WTC11 (cell line): ENCODE data around the gene KCNJ1. TPM values are rescaled to one million over a fixed set of nuclear protein-coding genes. Genes with fewer than 3 reads are reported as not detected.
A peak's percentile ranks its signal among the peaks of the same experiment; 100 is the strongest.

Experiments
- ATAC-seq: fragments of 200-7000 bp; cut with Tn5 transposase; 2 replicates; pipeline ENCODE4 v1.10.0; 2021; ENCODE audit warnings: mild to moderate bottlenecking, moderate library complexity
- CTCF ChIA-PET: fragments of 300-600 bp; sonication (Branson Sonifier 250); formaldehyde crosslinking; loops from one replicate; lab custom pipeline; 2021; ENCODE audit warnings: antibody characterized with exemption; lab: Charles Lee
- POLR2A ChIA-PET: fragments of 350-600 bp; sonication (Branson Sonifier 250); formaldehyde crosslinking; loops from one replicate; lab custom pipeline; 2021; ENCODE audit warnings: antibody characterized with exemption; lab: Charles Lee
- DNase-seq: peaks from one replicate; pipeline ENCODE4 v3.0.0; 2021; ENCODE audit warnings: low spot score
- H3K27ac Mint-ChIP-seq: 2 replicates; pipeline ENCODE4 v1.8.0; 2021; ENCODE audit warnings: mixed read lengths
- H3K27me3 Mint-ChIP-seq: 2 replicates; pipeline ENCODE4 v1.8.0; 2021; ENCODE audit warnings: low read depth, mild to moderate bottlenecking, moderate library complexity, mixed read lengths
- H3K36me3 Mint-ChIP-seq: 2 replicates; pipeline ENCODE4 v1.8.0; 2021; ENCODE audit warnings: mixed read lengths
- H3K4me1 Mint-ChIP-seq: 2 replicates; pipeline ENCODE4 v1.8.0; 2022; ENCODE audit warnings: mixed read lengths
- H3K4me3 Mint-ChIP-seq: 2 replicates; pipeline ENCODE4 v1.8.0; 2021; ENCODE audit warnings: mild to moderate bottlenecking, moderate library complexity, mixed read lengths
- H3K9me3 Mint-ChIP-seq: 2 replicates; pipeline ENCODE4 v1.8.0; 2021; ENCODE audit warnings: mixed read lengths
- ARID4B ChIP-seq: sonication (generic); formaldehyde crosslinking; IDR thresholded peaks from 2 replicates; pipeline ENCODE4 v1.8.0; 2023; ENCODE audit warnings: missing genetic modification reagents, mild to moderate bottlenecking, borderline replicate concordance
- ATF1 ChIP-seq: sonication (generic); formaldehyde crosslinking; IDR thresholded peaks from 2 replicates; pipeline ENCODE4 v1.8.1; 2023; ENCODE audit warnings: mild to moderate bottlenecking, moderate library complexity, missing genetic modification reagents
- ATF3 ChIP-seq: sonication (generic); formaldehyde crosslinking; conservative IDR thresholded peaks from 2 replicates; pipeline ENCODE4 v1.8.1; 2022; ENCODE audit warnings: mild to moderate bottlenecking, missing genetic modification reagents
- E2F4 ChIP-seq: sonication (generic); formaldehyde crosslinking; IDR thresholded peaks from 2 replicates; pipeline ENCODE4 v1.8.1; 2022; ENCODE audit warnings: low read depth, mild to moderate bottlenecking, moderate library complexity, missing genetic modification reagents, borderline replicate concordance
- GRHL2 ChIP-seq: fragments of 250-450 bp; sonication (Bioruptor Pico); IDR thresholded peaks from 2 replicates; pipeline ENCODE4 v1.8.0; 2022; ENCODE audit warnings: mild to moderate bottlenecking, moderate library complexity; ENCODE audit not compliant: insufficient replicate concordance, severe bottlenecking
- MLX ChIP-seq: sonication (generic); formaldehyde crosslinking; IDR thresholded peaks from 2 replicates; pipeline ENCODE4 v1.8.1; 2023; ENCODE audit warnings: mild to moderate bottlenecking, missing genetic modification reagents, moderate library complexity
- NFE2L1 ChIP-seq: sonication (generic); formaldehyde crosslinking; IDR thresholded peaks from 2 replicates; pipeline ENCODE4 v1.8.1; 2023; ENCODE audit warnings: missing genetic modification reagents
- NFYB ChIP-seq: sonication (generic); formaldehyde crosslinking; conservative IDR thresholded peaks from 2 replicates; pipeline ENCODE4 v1.8.0; 2022; ENCODE audit warnings: low read depth, missing genetic modification reagents
- NR1H2 ChIP-seq: sonication (generic); formaldehyde crosslinking; IDR thresholded peaks from 2 replicates; pipeline ENCODE4 v1.9.0; 2021; ENCODE audit warnings: mild to moderate bottlenecking, moderate library complexity, missing genetic modification reagents
- OVOL2 ChIP-seq: fragments of 250-450 bp; sonication (Bioruptor Pico); IDR thresholded peaks from 2 replicates; pipeline ENCODE4 v1.9.0; 2021; ENCODE audit warnings: mild to moderate bottlenecking, borderline replicate concordance
- SP1 ChIP-seq: sonication (generic); formaldehyde crosslinking; conservative IDR thresholded peaks from 2 replicates; pipeline ENCODE4 v1.8.1; 2022; ENCODE audit warnings: missing genetic modification reagents
- ZBTB21 ChIP-seq: sonication (generic); formaldehyde crosslinking; IDR thresholded peaks from 2 replicates; pipeline ENCODE4 v1.8.1; 2023; ENCODE audit warnings: mild to moderate bottlenecking, missing genetic modification reagents, borderline replicate concordance
- ZNF138 ChIP-seq: sonication (generic); formaldehyde crosslinking; conservative IDR thresholded peaks from 2 replicates; pipeline ENCODE4 v1.8.1; 2022; ENCODE audit warnings: mild to moderate bottlenecking, moderate library complexity, missing genetic modification reagents
- ZNF396 ChIP-seq: fragments of 250-450 bp; sonication (Bioruptor Pico); IDR thresholded peaks from 2 replicates; pipeline ENCODE4 v1.8.0; 2021; ENCODE audit warnings: mild to moderate bottlenecking, moderate library complexity, borderline replicate concordance
- ZNF425 ChIP-seq: fragments of 250-450 bp; sonication (Bioruptor Pico); conservative IDR thresholded peaks from 2 replicates; pipeline ENCODE4 v1.9.0; 2021; ENCODE audit warnings: mild to moderate bottlenecking
- ZNF532 ChIP-seq: fragments of 250-450 bp; sonication (Bioruptor Pico); IDR thresholded peaks from 2 replicates; pipeline ENCODE4 v1.9.0; 2021; ENCODE audit warnings: mild to moderate bottlenecking, borderline replicate concordance
- ZNF671 ChIP-seq: fragments of 250-450 bp; sonication (Bioruptor Pico); IDR thresholded peaks from 2 replicates; pipeline ENCODE4 v1.8.0; 2021; ENCODE audit warnings: mild to moderate bottlenecking
- ZSCAN18 ChIP-seq: fragments of 250-450 bp; sonication (Bioruptor Pico); IDR thresholded peaks from 2 replicates; pipeline ENCODE4 v2.1.2; 2022; ENCODE audit warnings: mild to moderate bottlenecking, moderate library complexity
- total RNA-seq: library from RNA; stranded (reverse); gene quantifications from 3 replicates; pipeline ENCODE4 v1.2.3, GENCODE V29; 2021

Gene KCNJ1
- total RNA-seq, 1 experiment from 2014 or later = 0.24 TPM

GRCh38 chr11:128819198-128819597, 47.9 kb downstream of the KCNJ1 start:
- no peak for DNase-seq
- ChIA-PET POLR2A (no interaction called here), CTCF (no interaction called here)
- peaks cover 12% of the 10 kb centered on the region for H3K27me3 Mint-ChIP-seq
- ATAC-seq = no peak
- TF ChIP-seq ZNF532 (CRISPR knock-in tag) = no peak
- TF ChIP-seq ZNF138 = 0 out of 2 replicates have a peak, but pooled peaks have one; percentile 37
- H3K4me3 Mint-ChIP-seq = no peak overlapping the region
- no peaks in the 10 kb centered on the region for H3K36me3 Mint-ChIP-seq
- H3K4me1 Mint-ChIP-seq = peaks cover 49% of the 10 kb centered on the region
- no peaks in the 10 kb centered on the region for H3K9me3 Mint-ChIP-seq
- H3K27ac Mint-ChIP-seq = no peak overlapping the region

- Mint-ChIP-seq H3K4me1 (peaks cover 25% of the 10 kb centered on the region), H3K36me3 (no peaks in the 10 kb centered on the region), H3K4me3 (peak overlapping the region; percentile 62), H3K27ac (peak overlapping the region; percentile 89), H3K27me3 (no peaks in the 10 kb centered on the region; the same call in 1 of the 2 replicates), H3K9me3 (no peaks in the 10 kb centered on the region)
- ChIA-PET CTCF (interaction anchor here (1.3 kb wide), 1 partner anchor 16 kb away, joined by 5 read pairs; no protein-coding TSS in a partner anchor), POLR2A (no interaction called here)
- ATAC-seq = peak; percentile 97
- peak; percentile 77 for DNase-seq
- TF ChIP-seq E2F4 (no peak), ATF1 (CRISPR knock-in tag) (no peak), GRHL2 (CRISPR knock-in tag) (no peak), MLX (CRISPR knock-in tag) (no peak), ARID4B (CRISPR knock-in tag) (no peak), ZNF396 (CRISPR knock-in tag) (no peak), OVOL2 (no peak), ZBTB21 (CRISPR knock-in tag) (no peak), ATF3 (CRISPR knock-in tag) (no peak), NFE2L1 (no peak), NFYB (CRISPR knock-in tag) (no peak), NR1H2 (CRISPR knock-in tag) (no peak), SP1 (CRISPR knock-in tag) (no peak), ZNF425 (CRISPR knock-in tag) (no peak), ZNF671 (CRISPR knock-in tag) (no peak), ZSCAN18 (CRISPR knock-in tag) (no peak)
These were observed 52.0 kb downstream of the KCNJ1 start for GRCh38 chr11:128814856-128815705.
